GM23338 (cell line): ENCODE results near the gene EVC2. TPM values are rescaled to one million over a fixed set of nuclear protein-coding genes. Genes with fewer than 3 reads are reported as not detected.
A peak's percentile ranks its signal among the peaks of the same experiment; 100 is the strongest.

ENCODE experiments used
- ATAC-seq: fragments of 200-7000 bp; cut with Tn5 transposase; 3 replicates; pipeline ENCODE4 v1.9.1; 2020
- DNase-seq: peaks from one replicate; pipeline ENCODE4 v3.0.0-alpha.2; 2015; ENCODE audit warnings: low spot score
- H2AFZ ChIP-seq: fragments of 200-600 bp; sonication (generic); 2 replicates; pipeline ENCODE4 v1.8.0; 2016; ENCODE audit warnings: antibody characterized with exemption, mild to moderate bottlenecking, moderate library complexity
- H3F3A ChIP-seq: fragments of 200-600 bp; sonication (generic); replicated peaks from 2 replicates; pipeline ENCODE4 v1.8.0; 2017; ENCODE audit warnings: antibody characterized with exemption, mixed run types, low read depth
- H3K27ac ChIP-seq: fragments of 200-600 bp; sonication (generic); 2 replicates; pipeline ENCODE4 v1.6.1; 2016; ENCODE audit warnings: low read depth
- H3K27me3 ChIP-seq: fragments of 200-600 bp; sonication (generic); 2 replicates; pipeline ENCODE4 v1.8.0; 2016; ENCODE audit warnings: mild to moderate bottlenecking, mixed run types, moderate library complexity; ENCODE audit not compliant: insufficient read depth
- H3K36me3 ChIP-seq: fragments of 200-600 bp; sonication (generic); 2 replicates; pipeline ENCODE4 v1.8.0; 2016; ENCODE audit warnings: mild to moderate bottlenecking; ENCODE audit not compliant: insufficient read depth
- H3K4me1 ChIP-seq: fragments of 200-600 bp; sonication (generic); 2 replicates; pipeline ENCODE4 v1.8.0; 2016; ENCODE audit warnings: mild to moderate bottlenecking, moderate library complexity; ENCODE audit not compliant: insufficient read depth
- H3K4me2 ChIP-seq: fragments of 200-600 bp; sonication (generic); 2 replicates; pipeline ENCODE4 v1.7.1; 2017; ENCODE audit warnings: mixed run types
- H3K4me3 ChIP-seq: fragments of 200-600 bp; sonication (generic); 2 replicates; pipeline ENCODE4 v1.6.1; 2016; ENCODE audit warnings: mixed run types
- H3K79me2 ChIP-seq: fragments of 200-600 bp; sonication (generic); replicated peaks from 2 replicates; pipeline ENCODE4 v1.8.0; 2017; ENCODE audit warnings: mild to moderate bottlenecking; ENCODE audit not compliant: insufficient read depth
- H3K9me2 ChIP-seq: fragments of 200-600 bp; sonication (generic); 2 replicates; pipeline ENCODE4 v1.8.0; 2017; ENCODE audit not compliant: insufficient read depth
- H4K20me1 ChIP-seq: fragments of 200-600 bp; sonication (generic); replicated peaks from 2 replicates; pipeline ENCODE4 v1.8.0; 2017; ENCODE audit warnings: mild to moderate bottlenecking; ENCODE audit not compliant: insufficient read depth
- H3K27ac Mint-ChIP-seq: 2 replicates; pipeline ENCODE4 v1.8.0; 2020; ENCODE audit warnings: inconsistent platforms, mild to moderate bottlenecking, moderate library complexity, mixed read lengths
- H3K27me3 Mint-ChIP-seq: 3 replicates; pipeline ENCODE4 v1.8.0; 2022; ENCODE audit warnings: low read depth, mild to moderate bottlenecking, moderate library complexity, mixed read lengths, inconsistent platforms; ENCODE audit not compliant: insufficient read depth, poor library complexity
- H3K36me3 Mint-ChIP-seq: 3 replicates; pipeline ENCODE4 v1.8.0; 2021; ENCODE audit warnings: low read depth, mild to moderate bottlenecking, inconsistent platforms, moderate library complexity, mixed read lengths
- H3K4me1 Mint-ChIP-seq: 3 replicates; pipeline ENCODE4 v1.8.0; 2020; ENCODE audit warnings: mild to moderate bottlenecking, inconsistent platforms, mixed read lengths
- H3K4me3 Mint-ChIP-seq: 3 replicates; pipeline ENCODE4 v1.8.0; 2021; ENCODE audit warnings: moderate library complexity, mild to moderate bottlenecking, inconsistent platforms, mixed read lengths
- H3K9me3 Mint-ChIP-seq: 3 replicates; pipeline ENCODE4 v1.8.0; 2020; ENCODE audit warnings: moderate library complexity, mild to moderate bottlenecking, inconsistent platforms, mixed read lengths
- EZH2 ChIP-seq: fragments of 200-600 bp; sonication (generic); IDR thresholded peaks from one replicate; pipeline ENCODE4 v1.8.0; 2017; ENCODE audit warnings: antibody characterized with exemption, mild to moderate bottlenecking, low read depth; ENCODE audit not compliant: unreplicated experiment
- EZH2phosphoT487 ChIP-seq: fragments of 200-600 bp; sonication (generic); IDR thresholded peaks from one replicate; pipeline ENCODE4 v1.8.1; 2018; ENCODE audit warnings: antibody characterized with exemption; ENCODE audit not compliant: unreplicated experiment
- JUNB ChIP-seq: IDR thresholded peaks from one replicate; pipeline ENCODE4 v1.6.1; 2016; ENCODE audit warnings: antibody characterized with exemption; ENCODE audit not compliant: unreplicated experiment
- STAT1 ChIP-seq: IDR thresholded peaks from one replicate; pipeline ENCODE4 v1.6.1; 2016; ENCODE audit warnings: antibody characterized with exemption; ENCODE audit not compliant: unreplicated experiment
- ZNF331 ChIP-seq: fragments of 250-450 bp; sonication (Bioruptor Pico); IDR thresholded peaks from 2 replicates; pipeline ENCODE4 v1.5.0; 2020; ENCODE audit warnings: low read depth, mild to moderate bottlenecking, moderate library complexity
- polyA plus RNA-seq: library from polyadenylated mRNA; unstranded; fragments of >200 nt; fragmentation: Nextera tagmentation; extraction: Ambion mirVana; gene quantifications from 2 replicates; pipeline ENCODE4 v1.2.1, GENCODE V29; 2016
- total RNA-seq: library from RNA; depleted of rRNA; stranded (reverse); fragments of >200 nt; shearing (Covaris generic); gene quantifications from 2 replicates; pipeline ENCODE4 v1.2.3, GENCODE V29; 2014
- TF ChIP-seq, protein P1 (sequence below), 2 experiments: fragments of 200-600 bp in 1 of 2; sonication (generic) in 1 of 2; conservative IDR thresholded peaks; 2 replicates each; pipeline versions ENCODE4 v1.5.1 to v1.6.1; 2016 to 2017; ENCODE audit warnings: antibody characterized with exemption in 2 of 2, low read depth in 2 of 2, mild to moderate bottlenecking in 2 of 2, moderate library complexity in 1 of 2
- TF ChIP-seq, protein P2 (sequence below): fragments of 250-450 bp; sonication (Bioruptor Pico); IDR thresholded peaks from 2 replicates; pipeline ENCODE4 v1.5.0; 2020; ENCODE audit warnings: mild to moderate bottlenecking, moderate library complexity

Gene EVC2
- total and polyA plus RNA-seq, 2 experiments from 2014 or later: 3.4 to 11.5 TPM

DNA sequence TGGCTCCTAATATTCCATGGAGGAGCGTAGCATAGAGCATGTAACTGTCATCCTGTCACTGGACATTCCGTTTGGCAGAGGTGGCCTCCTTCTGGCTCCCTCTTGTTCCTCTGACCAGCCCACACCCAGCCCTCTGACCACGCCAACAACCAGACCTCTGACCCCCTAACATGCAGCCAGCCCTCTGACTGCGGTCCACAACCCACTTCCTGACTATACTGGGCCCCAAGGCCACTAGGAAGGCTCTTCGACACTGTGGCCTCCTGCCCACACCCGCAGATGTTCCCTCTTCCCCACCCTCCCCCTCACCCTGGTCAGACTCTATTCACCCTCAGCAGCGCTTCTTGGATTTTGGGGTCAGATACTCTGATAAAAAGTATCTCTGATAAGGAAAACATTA is 141.4 kb downstream of the EVC2 start:
- H3K4me3 Mint-ChIP-seq: no peak overlapping the region
- Histone ChIP-seq H3K27ac (no peak overlapping the region), H3K4me1 (no peaks in the 10 kb centered on the region), H4K20me1 (no peaks in the 10 kb centered on the region), H3K9me2 (no peaks in the 10 kb centered on the region), H3K36me3 (no peaks in the 10 kb centered on the region; the same call in 1 of the 2 replicates), H3K79me2 (no peaks in the 10 kb centered on the region), H3K4me3 (no peak overlapping the region), H3K4me2 (no peak overlapping the region), H3K27me3 (no peaks in the 10 kb centered on the region), H3F3A (no peaks in the 10 kb centered on the region), H2AFZ (no peak overlapping the region)
- H3K9me3 Mint-ChIP-seq: no peaks in the 10 kb centered on the region
- no peak overlapping the region for H3K27ac Mint-ChIP-seq
- DNase-seq (no peak), ATAC-seq (no peak)
- H3K27me3 Mint-ChIP-seq: peaks cover 6% of the 10 kb centered on the region
- peaks cover 4% of the 10 kb centered on the region for H3K4me1 Mint-ChIP-seq
- TF ChIP-seq ZNF331 (CRISPR knock-in tag) (no peak), EZH2phosphoT487 (no peak)
- H3K36me3 Mint-ChIP-seq: peaks cover 5% of the 10 kb centered on the region; the same call in 2 of the 3 replicates

DNA sequence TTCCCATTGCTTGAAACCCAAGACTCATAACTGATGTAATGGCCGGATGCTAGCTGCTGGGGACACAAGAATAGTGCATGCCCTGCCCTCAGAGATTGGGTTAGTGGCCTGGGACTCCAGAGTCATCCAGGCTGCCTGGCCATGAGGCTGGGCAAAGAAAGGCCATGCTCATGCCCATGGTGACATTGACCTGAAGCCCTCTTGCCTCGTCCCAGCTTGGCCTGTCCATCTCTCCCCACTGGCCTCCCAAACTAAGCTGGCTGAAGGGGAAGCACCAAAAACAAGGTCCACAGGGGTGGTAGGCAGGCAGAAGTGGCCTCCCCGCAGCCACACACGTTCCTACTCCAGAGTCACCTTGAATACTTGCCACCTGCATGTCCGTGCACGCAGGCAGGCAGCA is 141.8 kb downstream of the EVC2 start:
- no peak overlapping the region for H3K4me2 ChIP-seq
- peaks cover 6% of the 10 kb centered on the region for H3K27me3 Mint-ChIP-seq

DNA sequence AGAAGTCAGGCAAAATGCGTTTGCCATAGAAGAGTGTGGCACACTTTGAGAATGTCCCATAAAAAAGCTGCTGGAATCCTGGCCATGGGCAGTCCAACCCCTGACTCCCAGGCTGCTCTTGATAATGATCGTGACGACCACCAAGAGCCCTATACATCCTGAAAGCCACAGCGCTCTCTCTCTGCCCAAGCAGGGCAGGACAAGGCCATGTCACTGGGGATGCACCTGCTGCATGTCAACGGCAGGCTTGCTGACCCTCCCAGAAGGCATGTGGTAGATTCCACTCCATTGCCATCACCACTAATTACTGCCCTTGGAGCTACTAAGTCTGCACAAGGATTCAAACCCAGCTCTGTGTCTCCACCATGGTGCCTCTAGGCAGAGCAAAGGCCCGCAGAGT is 144.5 kb downstream of the EVC2 start:
- Mint-ChIP-seq H3K9me3 (no peaks in the 10 kb centered on the region), H3K27ac (no peak overlapping the region), H3K36me3 (peaks cover 2% of the 10 kb centered on the region; the same call in 1 of the 3 replicates), H3K27me3 (peaks cover 6% of the 10 kb centered on the region), H3K4me3 (no peak overlapping the region), H3K4me1 (no peaks in the 10 kb centered on the region)
- Histone ChIP-seq H3K27me3 (no peaks in the 10 kb centered on the region), H4K20me1 (no peaks in the 10 kb centered on the region), H3K4me2 (no peak overlapping the region), H3K9me2 (no peaks in the 10 kb centered on the region), H3K4me3 (no peak overlapping the region), H3F3A (no peaks in the 10 kb centered on the region), H3K4me1 (no peaks in the 10 kb centered on the region), H3K27ac (no peak overlapping the region), H3K36me3 (no peaks in the 10 kb centered on the region), H3K79me2 (no peaks in the 10 kb centered on the region), H2AFZ (no peak overlapping the region)
- DNase-seq: no peak
- ATAC-seq: no peak
- TF ChIP-seq, protein P1, sequence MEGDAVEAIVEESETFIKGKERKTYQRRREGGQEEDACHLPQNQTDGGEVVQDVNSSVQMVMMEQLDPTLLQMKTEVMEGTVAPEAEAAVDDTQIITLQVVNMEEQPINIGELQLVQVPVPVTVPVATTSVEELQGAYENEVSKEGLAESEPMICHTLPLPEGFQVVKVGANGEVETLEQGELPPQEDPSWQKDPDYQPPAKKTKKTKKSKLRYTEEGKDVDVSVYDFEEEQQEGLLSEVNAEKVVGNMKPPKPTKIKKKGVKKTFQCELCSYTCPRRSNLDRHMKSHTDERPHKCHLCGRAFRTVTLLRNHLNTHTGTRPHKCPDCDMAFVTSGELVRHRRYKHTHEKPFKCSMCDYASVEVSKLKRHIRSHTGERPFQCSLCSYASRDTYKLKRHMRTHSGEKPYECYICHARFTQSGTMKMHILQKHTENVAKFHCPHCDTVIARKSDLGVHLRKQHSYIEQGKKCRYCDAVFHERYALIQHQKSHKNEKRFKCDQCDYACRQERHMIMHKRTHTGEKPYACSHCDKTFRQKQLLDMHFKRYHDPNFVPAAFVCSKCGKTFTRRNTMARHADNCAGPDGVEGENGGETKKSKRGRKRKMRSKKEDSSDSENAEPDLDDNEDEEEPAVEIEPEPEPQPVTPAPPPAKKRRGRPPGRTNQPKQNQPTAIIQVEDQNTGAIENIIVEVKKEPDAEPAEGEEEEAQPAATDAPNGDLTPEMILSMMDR (conservative IDR thresholded peaks at IDR 0.05; ENCODE audit: low read depth in 2 of 2): 0 out of 4 replicates have a peak, but pooled peaks of 1 of the 2 experiments have one; percentile 4
- TF ChIP-seq, protein P2, sequence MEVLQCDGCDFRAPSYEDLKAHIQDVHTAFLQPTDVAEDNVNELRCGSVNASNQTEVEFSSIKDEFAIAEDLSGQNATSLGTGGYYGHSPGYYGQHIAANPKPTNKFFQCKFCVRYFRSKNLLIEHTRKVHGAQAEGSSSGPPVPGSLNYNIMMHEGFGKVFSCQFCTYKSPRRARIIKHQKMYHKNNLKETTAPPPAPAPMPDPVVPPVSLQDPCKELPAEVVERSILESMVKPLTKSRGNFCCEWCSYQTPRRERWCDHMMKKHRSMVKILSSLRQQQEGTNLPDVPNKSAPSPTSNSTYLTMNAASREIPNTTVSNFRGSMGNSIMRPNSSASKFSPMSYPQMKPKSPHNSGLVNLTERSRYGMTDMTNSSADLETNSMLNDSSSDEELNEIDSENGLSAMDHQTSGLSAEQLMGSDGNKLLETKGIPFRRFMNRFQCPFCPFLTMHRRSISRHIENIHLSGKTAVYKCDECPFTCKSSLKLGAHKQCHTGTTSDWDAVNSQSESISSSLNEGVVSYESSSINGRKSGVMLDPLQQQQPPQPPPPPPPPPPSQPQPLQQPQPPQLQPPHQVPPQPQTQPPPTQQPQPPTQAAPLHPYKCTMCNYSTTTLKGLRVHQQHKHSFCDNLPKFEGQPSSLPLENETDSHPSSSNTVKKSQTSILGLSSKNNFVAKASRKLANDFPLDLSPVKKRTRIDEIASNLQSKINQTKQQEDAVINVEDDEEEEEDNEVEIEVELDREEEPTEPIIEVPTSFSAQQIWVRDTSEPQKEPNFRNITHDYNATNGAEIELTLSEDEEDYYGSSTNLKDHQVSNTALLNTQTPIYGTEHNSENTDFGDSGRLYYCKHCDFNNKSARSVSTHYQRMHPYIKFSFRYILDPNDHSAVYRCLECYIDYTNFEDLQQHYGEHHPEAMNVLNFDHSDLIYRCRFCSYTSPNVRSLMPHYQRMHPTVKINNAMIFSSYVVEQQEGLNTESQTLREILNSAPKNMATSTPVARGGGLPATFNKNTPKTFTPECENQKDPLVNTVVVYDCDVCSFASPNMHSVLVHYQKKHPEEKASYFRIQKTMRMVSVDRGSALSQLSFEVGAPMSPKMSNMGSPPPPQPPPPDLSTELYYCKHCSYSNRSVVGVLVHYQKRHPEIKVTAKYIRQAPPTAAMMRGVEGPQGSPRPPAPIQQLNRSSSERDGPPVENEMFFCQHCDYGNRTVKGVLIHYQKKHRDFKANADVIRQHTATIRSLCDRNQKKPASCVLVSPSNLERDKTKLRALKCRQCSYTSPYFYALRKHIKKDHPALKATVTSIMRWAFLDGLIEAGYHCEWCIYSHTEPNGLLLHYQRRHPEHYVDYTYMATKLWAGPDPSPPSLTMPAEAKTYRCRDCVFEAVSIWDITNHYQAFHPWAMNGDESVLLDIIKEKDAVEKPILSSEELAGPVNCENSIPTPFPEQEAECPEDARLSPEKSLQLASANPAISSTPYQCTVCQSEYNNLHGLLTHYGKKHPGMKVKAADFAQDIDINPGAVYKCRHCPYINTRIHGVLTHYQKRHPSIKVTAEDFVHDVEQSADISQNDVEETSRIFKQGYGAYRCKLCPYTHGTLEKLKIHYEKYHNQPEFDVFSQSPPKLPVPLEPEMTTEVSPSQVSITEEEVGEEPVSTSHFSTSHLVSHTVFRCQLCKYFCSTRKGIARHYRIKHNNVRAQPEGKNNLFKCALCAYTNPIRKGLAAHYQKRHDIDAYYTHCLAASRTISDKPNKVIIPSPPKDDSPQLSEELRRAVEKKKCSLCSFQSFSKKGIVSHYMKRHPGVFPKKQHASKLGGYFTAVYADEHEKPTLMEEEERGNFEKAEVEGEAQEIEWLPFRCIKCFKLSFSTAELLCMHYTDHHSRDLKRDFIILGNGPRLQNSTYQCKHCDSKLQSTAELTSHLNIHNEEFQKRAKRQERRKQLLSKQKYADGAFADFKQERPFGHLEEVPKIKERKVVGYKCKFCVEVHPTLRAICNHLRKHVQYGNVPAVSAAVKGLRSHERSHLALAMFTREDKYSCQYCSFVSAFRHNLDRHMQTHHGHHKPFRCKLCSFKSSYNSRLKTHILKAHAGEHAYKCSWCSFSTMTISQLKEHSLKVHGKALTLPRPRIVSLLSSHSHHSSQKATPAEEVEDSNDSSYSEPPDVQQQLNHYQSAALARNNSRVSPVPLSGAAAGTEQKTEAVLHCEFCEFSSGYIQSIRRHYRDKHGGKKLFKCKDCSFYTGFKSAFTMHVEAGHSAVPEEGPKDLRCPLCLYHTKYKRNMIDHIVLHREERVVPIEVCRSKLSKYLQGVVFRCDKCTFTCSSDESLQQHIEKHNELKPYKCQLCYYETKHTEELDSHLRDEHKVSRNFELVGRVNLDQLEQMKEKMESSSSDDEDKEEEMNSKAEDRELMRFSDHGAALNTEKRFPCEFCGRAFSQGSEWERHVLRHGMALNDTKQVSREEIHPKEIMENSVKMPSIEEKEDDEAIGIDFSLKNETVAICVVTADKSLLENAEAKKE (CRISPR knock-in tag): no peak

More for the DNA sequence above, 141.8 kb downstream of the EVC2 start:
- Histone ChIP-seq H3K27me3 (no peaks in the 10 kb centered on the region), H3K9me2 (no peaks in the 10 kb centered on the region), H3K79me2 (no peaks in the 10 kb centered on the region), H2AFZ (no peak overlapping the region), H3K4me1 (no peaks in the 10 kb centered on the region), H4K20me1 (no peaks in the 10 kb centered on the region), H3F3A (no peaks in the 10 kb centered on the region), H3K36me3 (no peaks in the 10 kb centered on the region), H3K4me3 (no peak overlapping the region), H3K27ac (no peak overlapping the region)
- DNase-seq (no peak), ATAC-seq (no peak)
- H3K4me3 Mint-ChIP-seq: no peak overlapping the region
- H3K27ac Mint-ChIP-seq: no peak overlapping the region
- H3K36me3 Mint-ChIP-seq: peaks cover 1% of the 10 kb centered on the region; the same call in 2 of the 3 replicates
- H3K9me3 Mint-ChIP-seq: no peaks in the 10 kb centered on the region
- TF ChIP-seq EZH2: no peak
- no peak for TF ChIP-seq ZNF331 (CRISPR knock-in tag)
- TF ChIP-seq JUNB: no peak
- TF ChIP-seq STAT1: no peak
- peaks cover under 1% of the 10 kb centered on the region for H3K4me1 Mint-ChIP-seq
